Measurements from ENCODE around the gene PIEZO1.

PIEZO1 gene

GRCh38 chr16:88667461-88667860, 117.6 kb downstream of the PIEZO1 start:
- TF ChIP-seq EZH2 (IDR thresholded peaks at IDR 0.05) (no peak), FOXP2 (optimal IDR thresholded peaks at IDR 0.05; ENCODE audit: control extremely low read depth, extremely low read length, insufficient read depth) (no peak), POLR2AphosphoS5 (IDR thresholded peaks at IDR 0.05; ENCODE audit: borderline replicate concordance, low read depth, low read length) (no peak)
- Histone ChIP-seq H3K4me3 (no peak overlapping the region), H3K9ac (ENCODE audit: insufficient read length) (no peak overlapping the region), H3K36me3 (ENCODE audit: insufficient read depth, low read length) (no peaks in the 10 kb centered on the region), H3K27ac (no peak overlapping the region), H3K9me3 (ENCODE audit: low read depth, low read length) (no peaks in the 10 kb centered on the region)
- DNase-seq (ENCODE audit: low read depth, low spot score), result no peak

GRCh38 chr16:88665570-88665969, 119.5 kb downstream of the PIEZO1 start:
- TF ChIP-seq FOXP2 (optimal IDR thresholded peaks at IDR 0.05; ENCODE audit: control extremely low read depth, extremely low read length, insufficient read depth) (no peak), EZH2 (IDR thresholded peaks at IDR 0.05) (no peak), POLR2AphosphoS5 (IDR thresholded peaks at IDR 0.05; ENCODE audit: borderline replicate concordance, low read depth, low read length) (no peak)
- Histone ChIP-seq H3K36me3 (ENCODE audit: insufficient read depth, low read length) (no peaks in the 10 kb centered on the region), H3K9ac (ENCODE audit: insufficient read length) (no peak overlapping the region), H3K9me3 (ENCODE audit: low read depth, low read length) (no peaks in the 10 kb centered on the region), H3K27ac (no peak overlapping the region), H3K4me3 (no peak overlapping the region)
- no peak for DNase-seq (ENCODE audit: low read depth, low spot score)

Data from SK-N-MC (cell line).